Activated T-helper 1 cell treated with anti-CD3 and anti-CD28 coated beads, Interleukin-2, amount 50 U/mL, for 16 hours (primary cell): ENCODE measurements around the gene RPL28.
"Not testable (repeated sequence)": the region's sequence is repeated elsewhere in the genome, so short reads cannot be mapped to it uniquely, and the experiment has no call there.

Experiments used
- DNase-seq, 2 donors: peaks; one replicate each; pipeline ENCODE4 v3.0.0-alpha.2; 2020; ENCODE audit warnings: low read depth in 1 of 2, low spot score in 1 of 2

RPL28 gene

GRCh38 chr19:55421281-55421680 lies 35.5 kb downstream of the RPL28 start:
- not testable (repeated sequence) for DNase-seq

GRCh38 chr19:55423225-55424005 lies 37.7 kb downstream of the RPL28 start:
- DNase-seq: no peak

- DNase-seq: no peak
These were observed 38.8 kb downstream of the RPL28 start for GRCh38 chr19:55424518-55424917.

GRCh38 chr19:55426042-55426441 lies 40.3 kb downstream of the RPL28 start:
- no peak for DNase-seq

- DNase-seq: no peak
These were observed 45.5 kb downstream of the RPL28 start for GRCh38 chr19:55431183-55431582.

- DNase-seq: no peak
These were observed 46.7 kb downstream of the RPL28 start for GRCh38 chr19:55432241-55432959.

GRCh38 chr19:55433292-55433691 lies 47.6 kb downstream of the RPL28 start:
- no peak for DNase-seq

- no peak for DNase-seq
These were observed 48.7 kb downstream of the RPL28 start for GRCh38 chr19:55434356-55434919.

GRCh38 chr19:55435020-55435419 lies 49.3 kb downstream of the RPL28 start:
- no peak for DNase-seq

GRCh38 chr19:55436847-55437246 lies 51.1 kb downstream of the RPL28 start:
- DNase-seq: no peak

GRCh38 chr19:55437410-55437809 lies 51.7 kb downstream of the RPL28 start:
- no peak for DNase-seq

GRCh38 chr19:55439052-55439451 lies 53.3 kb downstream of the RPL28 start:
- no peak for DNase-seq

GRCh38 chr19:55440411-55441105 lies 54.8 kb downstream of the RPL28 start:
- DNase-seq: no peak

GRCh38 chr19:55441319-55441691 lies 55.6 kb downstream of the RPL28 start:
- DNase-seq: no peak

GRCh38 chr19:55441692-55442321 lies 56.1 kb downstream of the RPL28 start:
- no peak for DNase-seq

GRCh38 chr19:55442372-55442961 lies 56.7 kb downstream of the RPL28 start:
- DNase-seq: no peak

GRCh38 chr19:55443045-55443823 lies 57.5 kb downstream of the RPL28 start, which contains the start of gene SHISA7:
Gene SHISA7, minus strand, starts transcription at chr19:55443300. Its CDS starts 437 bp downstream, at chr19:55442863.
- DNase-seq: no peak

GRCh38 chr19:55443824-55444480 lies 58.2 kb downstream of the RPL28 start:
- DNase-seq: no peak

GRCh38 chr19:55444646-55445045 lies 58.9 kb downstream of the RPL28 start:
- DNase-seq: no peak
